DND-41 (cell line): Measurements from ENCODE around the gene EXOSC3.
A peak's percentile ranks its signal among the peaks of the same experiment; 100 is the strongest.

Experiments used
- ATAC-seq: fragments of 200-7000 bp; cut with Tn5 transposase; 3 replicates; pipeline ENCODE4 v1.9.1; 2021; ENCODE audit warnings: low read depth; ENCODE audit not compliant: insufficient read depth
- DNase-seq: peaks from one replicate; pipeline ENCODE4 v3.0.0-alpha.2; 2020
- H2AFZ ChIP-seq: 2 replicates; pipeline ENCODE4 v1.6.0; 2012; ENCODE audit warnings: low read depth, low read length
- H3K27ac ChIP-seq: 2 replicates; pipeline ENCODE4 v1.5.1; 2012; ENCODE audit warnings: low read length, inconsistent platforms
- H3K27me3 ChIP-seq: fragments of 200-600 bp; sonication (generic); 2 replicates; pipeline ENCODE4 v1.6.0; 2012; ENCODE audit warnings: low read length, mild to moderate bottlenecking, inconsistent platforms; ENCODE audit not compliant: insufficient read depth, poor library complexity
- H3K36me3 ChIP-seq: 2 replicates; pipeline ENCODE4 v1.5.1; 2012; ENCODE audit warnings: low read length, inconsistent platforms; ENCODE audit not compliant: insufficient read depth
- H3K4me1 ChIP-seq: 2 replicates; pipeline ENCODE4 v1.5.1; 2012; ENCODE audit warnings: mild to moderate bottlenecking, low read length; ENCODE audit not compliant: insufficient read depth
- H3K4me2 ChIP-seq: 2 replicates; pipeline ENCODE4 v1.6.0; 2012; ENCODE audit warnings: mild to moderate bottlenecking, moderate library complexity, low read length, inconsistent platforms; ENCODE audit not compliant: insufficient read depth
- H3K4me3 ChIP-seq, 2 experiments: fragments of 200-600 bp in 1 of 2; shearing (Covaris generic) in 1 of 2; 2 replicates each; pipeline ENCODE4 v1.5.1; 2012 to 2016; ENCODE audit warnings: inconsistent platforms in 2 of 2, low read length in 2 of 2, mild to moderate bottlenecking in 2 of 2, low read depth in 1 of 2, moderate library complexity in 1 of 2
- H3K79me2 ChIP-seq: 2 replicates; pipeline ENCODE4 v1.6.0; 2012; ENCODE audit warnings: low read length, inconsistent platforms; ENCODE audit not compliant: insufficient read depth
- H3K9ac ChIP-seq: 2 replicates; pipeline ENCODE4 v1.6.0; 2012; ENCODE audit warnings: low read depth, mild to moderate bottlenecking, inconsistent platforms, low read length, moderate library complexity
- H3K9me3 ChIP-seq: 2 replicates; pipeline ENCODE4 v1.5.1; 2012; ENCODE audit warnings: low read length, moderate library complexity, mild to moderate bottlenecking, inconsistent platforms; ENCODE audit not compliant: insufficient read depth, severe bottlenecking
- H4K20me1 ChIP-seq: 2 replicates; pipeline ENCODE4 v1.6.0; 2012; ENCODE audit warnings: low read length; ENCODE audit not compliant: insufficient read depth
- CTCF ChIP-seq: IDR thresholded peaks from 2 replicates; pipeline ENCODE4 v1.5.1; 2012; ENCODE audit warnings: borderline replicate concordance, low read length, moderate library complexity, mild to moderate bottlenecking; ENCODE audit not compliant: poor library complexity, severe bottlenecking; ENCODE audit errors: extremely low read depth
- EZH2 ChIP-seq: IDR thresholded peaks from 3 replicates; pipeline ENCODE4 v1.6.1; 2012; ENCODE audit warnings: borderline replicate concordance, low read depth, mild to moderate bottlenecking, moderate library complexity, low read length, inconsistent platforms; ENCODE audit not compliant: severe bottlenecking

EXOSC3 gene

GRCh38 chr9:37806271-37806670 lies 21.4 kb upstream of the EXOSC3 start:
- no peak for ATAC-seq
- Histone ChIP-seq H3K9ac (no peak overlapping the region), H2AFZ (no peak overlapping the region), H4K20me1 (peaks cover 17% of the 10 kb centered on the region), H3K4me1 (peaks cover 22% of the 10 kb centered on the region), H3K4me3 (no peak overlapping the region), H3K9me3 (no peaks in the 10 kb centered on the region), H3K4me2 (no peak overlapping the region), H3K36me3 (peaks cover 11% of the 10 kb centered on the region), H3K27ac (no peak overlapping the region), H3K27me3 (no peaks in the 10 kb centered on the region), H3K79me2 (peaks cover 80% of the 10 kb centered on the region)
- DNase-seq: no peak
- no peak for TF ChIP-seq CTCF

GRCh38 chr9:37801959-37802711 lies 17.3 kb upstream of the EXOSC3 start:
- no peaks in the 10 kb centered on the region for H3K27me3 ChIP-seq
- ATAC-seq (no peak), DNase-seq (no peak)
- H2AFZ ChIP-seq: peak overlapping the region; percentile 30; the same call in 1 of the 2 replicates
- peak overlapping the region; percentile 67 for H3K27ac ChIP-seq
- H3K4me3 ChIP-seq: peak overlapping the region; percentile 51 to 95; a peak in 3 of 4 replicates
- TF ChIP-seq CTCF (no peak), EZH2 (no peak)
- peaks cover 71% of the 10 kb centered on the region for H3K79me2 ChIP-seq
- peak overlapping the region; percentile 85 for H3K9ac ChIP-seq
- H3K36me3 ChIP-seq: peaks cover 6% of the 10 kb centered on the region; the same call in 1 of the 2 replicates
- no peaks in the 10 kb centered on the region for H3K9me3 ChIP-seq
- peak overlapping the region; percentile 97 for H3K4me2 ChIP-seq
- peaks cover 20% of the 10 kb centered on the region for H4K20me1 ChIP-seq
- peaks cover 34% of the 10 kb centered on the region for H3K4me1 ChIP-seq

GRCh38 chr9:37801287-37801850 lies 16.5 kb upstream of the EXOSC3 start:
- Histone ChIP-seq H3K27ac (peak overlapping the region; percentile 67), H3K27me3 (no peaks in the 10 kb centered on the region), H3K36me3 (peaks cover 6% of the 10 kb centered on the region; the same call in 1 of the 2 replicates), H3K4me2 (peak overlapping the region; percentile 97), H4K20me1 (peaks cover 20% of the 10 kb centered on the region), H3K9me3 (no peaks in the 10 kb centered on the region), H2AFZ (peak overlapping the region; percentile 97), H3K4me1 (peaks cover 34% of the 10 kb centered on the region), H3K9ac (peak overlapping the region; percentile 85), H3K4me3 (peak overlapping the region; percentile 51 to 95), H3K79me2 (peaks cover 63% of the 10 kb centered on the region)
- TF ChIP-seq CTCF (no peak), EZH2 (no peak)
- ATAC-seq: peak; percentile 54
- DNase-seq: no peak
